H7 (cell line): Measurements from ENCODE around the gene DHX40. TPM values are rescaled to one million over a fixed set of nuclear protein-coding genes. Genes with fewer than 3 reads are reported as not detected.

ENCODE experiments used
- DNase-seq: peaks from one replicate; pipeline ENCODE4 v3.0.0; 2012
- H3K27me3 ChIP-seq: 2 replicates; pipeline ENCODE4 v1.6.0; 2011; ENCODE audit warnings: mild to moderate bottlenecking, low read length; ENCODE audit not compliant: control insufficient read depth, insufficient read depth
- H3K36me3 ChIP-seq: replicated peaks from 2 replicates; pipeline ENCODE4 v1.5.1; 2011; ENCODE audit warnings: low read length; ENCODE audit not compliant: control insufficient read depth, insufficient read depth
- H3K4me3 ChIP-seq: 2 replicates; pipeline ENCODE4 v1.5.1; 2011; ENCODE audit warnings: low read depth, mild to moderate bottlenecking, control low read depth, low read length, moderate library complexity; ENCODE audit not compliant: insufficient read depth
- total RNA-seq: library from RNA; depleted of rRNA; stranded (reverse); fragments of >200 nt; shearing (Covaris generic); gene quantifications from 2 replicates; pipeline ENCODE4 v1.2.3, GENCODE V29; 2014

Gene DHX40
- total RNA-seq, 1 experiment from 2014 or later: 32.5 TPM

DNA sequence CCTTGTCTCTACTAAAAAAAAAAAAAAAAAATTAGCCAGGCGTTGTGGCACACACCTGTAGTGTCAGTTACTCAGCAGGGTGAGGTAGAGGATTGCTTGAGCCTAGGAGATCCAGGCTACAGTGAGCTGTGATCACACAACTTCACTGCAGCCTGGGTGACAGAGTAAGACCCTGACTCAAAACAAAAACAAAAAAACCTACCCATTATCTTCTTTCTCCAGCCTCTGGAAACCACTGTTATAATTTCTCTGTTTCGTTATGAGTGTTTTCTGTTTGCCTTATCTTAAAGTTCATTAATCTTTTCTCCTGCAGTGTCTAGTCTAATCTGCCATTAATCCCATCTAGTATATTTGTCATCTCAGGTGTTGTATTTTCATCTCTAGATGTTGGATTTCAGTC, 35.7 kb downstream of the DHX40 start:
- H3K27me3 ChIP-seq: no peaks in the 10 kb centered on the region
- H3K4me3 ChIP-seq: no peak overlapping the region
- no peak for DNase-seq
- H3K36me3 ChIP-seq: peaks cover 4% of the 10 kb centered on the region

- no peak for DNase-seq
- no peaks in the 10 kb centered on the region for H3K27me3 ChIP-seq
- no peak overlapping the region for H3K4me3 ChIP-seq
- H3K36me3 ChIP-seq: peaks cover 7% of the 10 kb centered on the region
These were observed 41.7 kb downstream of the DHX40 start for GRCh38 chr17:59607061-59607460.

- Histone ChIP-seq H3K36me3 (peaks cover 7% of the 10 kb centered on the region), H3K27me3 (no peaks in the 10 kb centered on the region), H3K4me3 (no peak overlapping the region)
- DNase-seq: peak; percentile 56
These were observed 42.5 kb downstream of the DHX40 start for GRCh38 chr17:59607817-59608403.

GRCh38 chr17:59611503-59611902, 46.1 kb downstream of the DHX40 start:
- H3K4me3 ChIP-seq: no peak overlapping the region
- peaks cover 2% of the 10 kb centered on the region for H3K36me3 ChIP-seq
- H3K27me3 ChIP-seq: no peaks in the 10 kb centered on the region
- DNase-seq: no peak

- H3K4me3 ChIP-seq: no peak overlapping the region
- H3K36me3 ChIP-seq: no peaks in the 10 kb centered on the region
- DNase-seq: no peak
- no peaks in the 10 kb centered on the region for H3K27me3 ChIP-seq
These were observed 51.0 kb downstream of the DHX40 start for GRCh38 chr17:59616253-59616920.

- Histone ChIP-seq H3K27me3 (no peaks in the 10 kb centered on the region), H3K36me3 (no peaks in the 10 kb centered on the region), H3K4me3 (no peak overlapping the region)
- no peak for DNase-seq
These were observed 51.8 kb downstream of the DHX40 start for GRCh38 chr17:59617156-59617732.

DNA sequence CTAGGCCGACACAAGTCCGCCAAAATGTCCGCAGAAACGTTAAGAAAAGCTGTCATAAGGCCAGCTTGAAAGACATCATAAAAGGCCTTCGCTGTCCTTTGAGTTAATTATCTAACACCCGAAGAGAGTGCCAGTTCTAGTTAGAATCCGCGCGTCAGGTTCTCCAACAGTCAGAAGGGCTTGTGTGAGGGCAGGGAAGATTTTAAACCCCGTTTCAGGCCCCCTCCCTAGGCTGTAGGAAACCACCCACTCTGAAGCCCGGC, 53.6 kb downstream of the DHX40 start:
- DNase-seq: no peak
- peak overlapping the region; percentile 75 for H3K4me3 ChIP-seq
- no peaks in the 10 kb centered on the region for H3K27me3 ChIP-seq
- no peaks in the 10 kb centered on the region for H3K36me3 ChIP-seq

- Histone ChIP-seq H3K4me3 (peak within 1 kb of the TSS; percentile 75), H3K36me3 (no peaks in the 10 kb centered on the region), H3K27me3 (no peaks in the 10 kb centered on the region)
- DNase-seq: peak; percentile 92
These were observed 54.1 kb downstream of the DHX40 start, which contains the start of gene CLTC for GRCh38 chr17:59619298-59620063. CLTC (plus strand) TSS chr17:59619895; CDS start chr17:59620132, 237 bp downstream.

GRCh38 chr17:59620064-59620359, 54.6 kb downstream of the DHX40 start:
- no peak for DNase-seq
- no peaks in the 10 kb centered on the region for H3K27me3 ChIP-seq
- peak overlapping the region; percentile 75 for H3K4me3 ChIP-seq
- H3K36me3 ChIP-seq: no peaks in the 10 kb centered on the region

GRCh38 chr17:59620518-59621259, 55.3 kb downstream of the DHX40 start:
- peak; percentile 41 for DNase-seq

DNA sequence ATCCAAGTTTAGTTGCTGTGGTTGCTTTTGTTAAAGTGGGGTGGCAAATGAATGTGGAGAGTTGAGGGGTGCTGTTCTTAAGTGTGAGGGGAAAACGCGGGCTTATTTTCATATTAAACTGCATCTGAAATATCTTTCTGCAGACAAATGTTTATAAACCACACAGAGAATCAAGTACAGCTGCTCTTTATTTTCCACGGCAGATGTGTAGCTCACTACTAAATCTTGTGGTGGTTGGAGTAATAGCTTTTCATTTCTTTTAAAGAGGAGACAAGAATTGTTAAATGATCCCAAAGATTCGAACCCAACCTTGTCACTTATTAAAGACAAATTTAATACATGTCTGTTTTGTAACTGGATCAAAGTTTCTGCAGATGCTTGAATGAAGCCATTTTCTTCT, 56.4 kb downstream of the DHX40 start:
- no peak overlapping the region for H3K4me3 ChIP-seq
- DNase-seq: no peak
- H3K27me3 ChIP-seq: no peaks in the 10 kb centered on the region
- H3K36me3 ChIP-seq: no peaks in the 10 kb centered on the region

More at GRCh38 chr17:59620518-59621259, 55.3 kb downstream of the DHX40 start:
- Histone ChIP-seq H3K36me3 (no peaks in the 10 kb centered on the region), H3K27me3 (no peaks in the 10 kb centered on the region), H3K4me3 (peak overlapping the region; percentile 75)

GRCh38 chr17:59623151-59623550, 57.7 kb downstream of the DHX40 start:
- no peaks in the 10 kb centered on the region for H3K36me3 ChIP-seq
- no peak overlapping the region for H3K4me3 ChIP-seq
- no peaks in the 10 kb centered on the region for H3K27me3 ChIP-seq
- DNase-seq: no peak

DNA sequence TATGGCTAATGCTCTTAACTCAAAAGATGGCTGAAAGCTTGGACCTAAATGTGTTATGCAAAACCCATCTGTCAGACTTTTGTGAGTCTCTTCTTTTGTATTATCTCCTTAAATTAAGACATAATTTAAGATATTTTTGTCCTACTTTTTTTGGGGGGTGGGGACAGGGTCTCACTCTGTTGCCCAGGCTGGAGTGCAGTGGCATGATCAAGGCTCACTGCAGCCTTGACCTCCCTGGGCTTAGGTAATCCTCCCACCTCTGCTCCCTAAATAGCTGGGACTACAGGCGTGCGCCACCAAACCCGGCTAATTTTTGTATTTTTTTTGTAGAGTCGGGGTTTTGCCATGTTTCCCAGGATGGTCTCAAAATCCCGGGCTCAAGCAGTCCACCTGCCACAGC, 61.3 kb downstream of the DHX40 start:
- no peak overlapping the region for H3K4me3 ChIP-seq
- H3K27me3 ChIP-seq: no peaks in the 10 kb centered on the region
- no peak for DNase-seq
- H3K36me3 ChIP-seq: no peaks in the 10 kb centered on the region

- DNase-seq: no peak
- Histone ChIP-seq H3K36me3 (no peaks in the 10 kb centered on the region), H3K4me3 (no peak overlapping the region), H3K27me3 (no peaks in the 10 kb centered on the region)
These were observed 61.9 kb downstream of the DHX40 start for GRCh38 chr17:59627274-59627673.
